Loucy (cell line): ENCODE measurements around the gene RPL28.
"Not testable (repeated sequence)": the region's sequence is repeated elsewhere in the genome, so short reads cannot be mapped to it uniquely, and the experiment has no call there.

Source experiments
- H2AFZ ChIP-seq: fragments of 200-600 bp; sonication (generic); 2 replicates; pipeline ENCODE4 v1.6.0; 2016; ENCODE audit warnings: antibody characterized with exemption, mild to moderate bottlenecking, low read length, moderate library complexity
- H3F3A ChIP-seq: fragments of 200-600 bp; 2 replicates; pipeline ENCODE4 v1.6.0; 2016; ENCODE audit warnings: antibody characterized with exemption, low read depth, mild to moderate bottlenecking
- H3K27me3 ChIP-seq: fragments of 200-600 bp; sonication (generic); 2 replicates; pipeline ENCODE4 v1.6.1; 2014; ENCODE audit warnings: low read length, mild to moderate bottlenecking; ENCODE audit not compliant: insufficient read depth, poor library complexity, severe bottlenecking
- H3K36me3 ChIP-seq: fragments of 200-600 bp; sonication (generic); 2 replicates; pipeline ENCODE4 v1.6.1; 2016; ENCODE audit warnings: low read length; ENCODE audit not compliant: insufficient read depth
- H3K4me1 ChIP-seq: fragments of 200-600 bp; sonication (generic); 2 replicates; pipeline ENCODE4 v1.5.1; 2014; ENCODE audit warnings: low read length, mild to moderate bottlenecking; ENCODE audit not compliant: insufficient read depth, poor library complexity, severe bottlenecking
- H3K4me2 ChIP-seq: fragments of 200-600 bp; sonication (generic); 2 replicates; pipeline ENCODE4 v1.6.0; 2014; ENCODE audit warnings: antibody characterized with exemption, low read length, low read depth, mild to moderate bottlenecking; ENCODE audit not compliant: poor library complexity, severe bottlenecking
- H3K4me3 ChIP-seq: fragments of 200-600 bp; sonication (generic); 2 replicates; pipeline ENCODE4 v1.5.1; 2014; ENCODE audit warnings: low read length, mild to moderate bottlenecking, mixed read lengths; ENCODE audit not compliant: poor library complexity, severe bottlenecking
- H3K79me2 ChIP-seq: fragments of 200-600 bp; sonication (generic); 2 replicates; pipeline ENCODE4 v1.6.1; 2014; ENCODE audit warnings: low read length; ENCODE audit not compliant: insufficient read depth
- H3K9ac ChIP-seq: fragments of 200-600 bp; sonication (generic); 2 replicates; pipeline ENCODE4 v1.6.0; 2014; ENCODE audit warnings: mild to moderate bottlenecking, low read depth, low read length, moderate library complexity; ENCODE audit not compliant: poor library complexity, severe bottlenecking
- H3K9me2 ChIP-seq: fragments of 200-600 bp; sonication (generic); replicated peaks from 2 replicates; pipeline ENCODE4 v1.6.1; 2016; ENCODE audit warnings: low read depth, low read length, mixed read lengths
- H3K9me3 ChIP-seq: fragments of 200-600 bp; sonication (generic); 2 replicates; pipeline ENCODE4 v1.6.1; 2014; ENCODE audit warnings: mild to moderate bottlenecking, antibody characterized with exemption, low read length, low read depth; ENCODE audit not compliant: insufficient read depth
- H4K20me1 ChIP-seq: fragments of 200-600 bp; sonication (generic); 2 replicates; pipeline ENCODE4 v1.6.0; 2014; ENCODE audit warnings: antibody characterized with exemption, low read length, mild to moderate bottlenecking; ENCODE audit not compliant: insufficient read depth, poor library complexity, severe bottlenecking
- CTCF ChIP-seq: fragments of 200-600 bp; sonication (generic); conservative IDR thresholded peaks from 2 replicates; pipeline ENCODE4 v1.5.1; 2014; ENCODE audit warnings: mild to moderate bottlenecking, antibody characterized with exemption, low read length
- EZH2phosphoT487 ChIP-seq: fragments of 200-600 bp; IDR thresholded peaks from 2 replicates; pipeline ENCODE4 v1.6.1; 2018; ENCODE audit warnings: antibody characterized with exemption, mild to moderate bottlenecking, moderate library complexity, borderline replicate concordance

Gene RPL28

GRCh38 chr19:55407800-55408532 lies 22.2 kb downstream of the RPL28 start:
- H3K79me2 ChIP-seq = peaks cover 45% of the 10 kb centered on the region
- H3K4me3 ChIP-seq = peak overlapping the region; percentile 91
- peaks cover 5% of the 10 kb centered on the region for H3K27me3 ChIP-seq
- no peaks in the 10 kb centered on the region for H3K9me2 ChIP-seq
- peak overlapping the region; percentile 94 for H3K4me2 ChIP-seq
- no peaks in the 10 kb centered on the region for H3F3A ChIP-seq
- no peaks in the 10 kb centered on the region for H3K9me3 ChIP-seq
- H4K20me1 ChIP-seq = peaks cover 36% of the 10 kb centered on the region
- peaks cover 20% of the 10 kb centered on the region; the same call in 1 of the 2 replicates for H3K36me3 ChIP-seq
- TF ChIP-seq EZH2phosphoT487 (no peak), CTCF (no peak)
- peak overlapping the region; percentile 95 for H2AFZ ChIP-seq
- H3K9ac ChIP-seq = peak overlapping the region; percentile 97
- peaks cover 37% of the 10 kb centered on the region for H3K4me1 ChIP-seq

- H3K4me2 ChIP-seq = peak overlapping the region; percentile 94
- peaks cover 15% of the 10 kb centered on the region; the same call in 1 of the 2 replicates for H3K36me3 ChIP-seq
- H3K4me3 ChIP-seq = peak overlapping the region; percentile 91
- peaks cover 31% of the 10 kb centered on the region for H4K20me1 ChIP-seq
- peaks cover 39% of the 10 kb centered on the region for H3K79me2 ChIP-seq
- no peak overlapping the region for H3K9ac ChIP-seq
- peaks cover 5% of the 10 kb centered on the region for H3K27me3 ChIP-seq
- H2AFZ ChIP-seq = peak overlapping the region; percentile 95
- H3K9me2 ChIP-seq = no peaks in the 10 kb centered on the region
- no peaks in the 10 kb centered on the region for H3K9me3 ChIP-seq
- no peaks in the 10 kb centered on the region for H3F3A ChIP-seq
- H3K4me1 ChIP-seq = peaks cover 31% of the 10 kb centered on the region
- TF ChIP-seq EZH2phosphoT487 = no peak
- TF ChIP-seq CTCF = no peak
These were observed 22.8 kb downstream of the RPL28 start for GRCh38 chr19:55408533-55408872.

DNA sequence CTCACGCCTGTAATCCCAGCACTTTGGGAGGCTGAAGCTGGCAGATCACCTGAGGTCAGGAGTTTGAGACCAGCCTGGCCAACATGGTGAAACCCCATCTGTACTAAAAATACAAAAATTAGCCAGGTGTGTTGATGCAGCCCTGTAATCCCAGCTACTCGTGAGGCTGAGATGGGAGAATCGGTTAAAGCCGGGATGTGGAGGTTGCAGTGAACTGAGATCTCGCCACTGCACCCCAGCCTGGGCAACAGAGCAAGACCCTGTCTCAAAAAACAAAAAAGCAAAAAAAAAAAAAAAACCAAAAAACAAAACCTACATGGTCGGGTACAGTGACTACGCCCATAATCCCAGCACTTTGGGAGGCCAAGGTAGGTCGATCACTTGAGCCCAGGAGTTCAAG lies 23.4 kb downstream of the RPL28 start:
- not testable (repeated sequence) for H2AFZ ChIP-seq, H3K9me3 ChIP-seq, H3K9me2 ChIP-seq, H3K27me3 ChIP-seq, H3K9ac ChIP-seq, H3K4me3 ChIP-seq, H3F3A ChIP-seq, H3K4me2 ChIP-seq
- Histone ChIP-seq H3K4me1 (peaks cover 27% of the 10 kb centered on the region), H3K79me2 (peaks cover 33% of the 10 kb centered on the region), H4K20me1 (peaks cover 25% of the 10 kb centered on the region), H3K36me3 (peaks cover 10% of the 10 kb centered on the region; the same call in 1 of the 2 replicates)

- no peaks in the 10 kb centered on the region for H3K9me2 ChIP-seq
- H3F3A ChIP-seq = no peaks in the 10 kb centered on the region
- no peak overlapping the region for H2AFZ ChIP-seq
- TF ChIP-seq CTCF = no peak
- TF ChIP-seq EZH2phosphoT487 = no peak
- H3K9me3 ChIP-seq = no peaks in the 10 kb centered on the region
- peaks cover 5% of the 10 kb centered on the region for H3K27me3 ChIP-seq
- peaks cover 22% of the 10 kb centered on the region for H3K4me1 ChIP-seq
- H3K36me3 ChIP-seq = peaks cover 6% of the 10 kb centered on the region; the same call in 1 of the 2 replicates
- H3K4me3 ChIP-seq = no peak overlapping the region
- no peak overlapping the region for H3K9ac ChIP-seq
- H4K20me1 ChIP-seq = peaks cover 21% of the 10 kb centered on the region
- H3K79me2 ChIP-seq = peaks cover 23% of the 10 kb centered on the region
- no peak overlapping the region for H3K4me2 ChIP-seq
These were observed 24.4 kb downstream of the RPL28 start for GRCh38 chr19:55410168-55410567.
